ENCODE results near the gene TMEFF2.

Gene TMEFF2

DNA sequence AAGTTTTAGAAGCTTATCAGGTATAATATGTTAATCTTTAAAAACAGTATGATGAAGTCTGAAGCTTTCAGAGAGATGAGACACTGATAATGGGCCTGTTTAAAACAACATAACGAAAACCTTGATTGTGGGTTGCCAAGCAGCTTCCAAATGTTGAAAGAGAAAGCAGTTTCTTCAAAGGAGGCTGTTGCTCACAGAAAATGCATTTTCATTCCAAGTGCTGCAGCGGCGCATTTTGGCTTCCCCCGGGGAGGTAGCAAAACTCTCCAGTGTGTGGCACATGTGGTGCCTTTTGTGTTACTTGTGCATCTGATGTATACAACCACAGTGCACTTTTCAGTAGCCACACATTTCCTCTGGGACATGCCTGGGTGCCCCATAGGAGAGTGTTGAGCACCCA, 66.1 kb downstream of the TMEFF2 start:
- ChIA-PET CTCF (no interaction called here), POLR2A (no interaction called here)
- H3K9me3 ChIP-seq (ENCODE audit: control insufficient read depth, insufficient read depth, low read depth, low read length) = no peaks in the 10 kb centered on the region
- no peaks in the 10 kb centered on the region for H3K4me1 ChIP-seq (ENCODE audit: control insufficient read depth, insufficient read depth, low read length)
- H3K27ac ChIP-seq (ENCODE audit: extremely low read depth, low read depth, low read length) = no peak overlapping the region
- no peaks in the 10 kb centered on the region for H3K36me3 ChIP-seq (ENCODE audit: control insufficient read depth in 2 of 2, insufficient read depth in 1 of 2, low read length in 2 of 2)
- no peak overlapping the region for H3K4me3 ChIP-seq (ENCODE audit: low read depth, low read length)
- TF ChIP-seq, protein P1, sequence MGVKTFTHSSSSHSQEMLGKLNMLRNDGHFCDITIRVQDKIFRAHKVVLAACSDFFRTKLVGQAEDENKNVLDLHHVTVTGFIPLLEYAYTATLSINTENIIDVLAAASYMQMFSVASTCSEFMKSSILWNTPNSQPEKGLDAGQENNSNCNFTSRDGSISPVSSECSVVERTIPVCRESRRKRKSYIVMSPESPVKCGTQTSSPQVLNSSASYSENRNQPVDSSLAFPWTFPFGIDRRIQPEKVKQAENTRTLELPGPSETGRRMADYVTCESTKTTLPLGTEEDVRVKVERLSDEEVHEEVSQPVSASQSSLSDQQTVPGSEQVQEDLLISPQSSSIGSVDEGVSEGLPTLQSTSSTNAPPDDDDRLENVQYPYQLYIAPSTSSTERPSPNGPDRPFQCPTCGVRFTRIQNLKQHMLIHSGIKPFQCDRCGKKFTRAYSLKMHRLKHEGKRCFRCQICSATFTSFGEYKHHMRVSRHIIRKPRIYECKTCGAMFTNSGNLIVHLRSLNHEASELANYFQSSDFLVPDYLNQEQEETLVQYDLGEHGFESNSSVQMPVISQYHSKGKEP (tag by site-specific recombination; IDR thresholded peaks at IDR 0.05) = peak; percentile 42; the same call in 1 of the 2 replicates
- TF ChIP-seq ZNF121 (tag by site-specific recombination; IDR thresholded peaks at IDR 0.05) (no peak), YY2 (tag by site-specific recombination; IDR thresholded peaks at IDR 0.05) (no peak), PRDM1 (tag by site-specific recombination; IDR thresholded peaks at IDR 0.05) (no peak)

DNA sequence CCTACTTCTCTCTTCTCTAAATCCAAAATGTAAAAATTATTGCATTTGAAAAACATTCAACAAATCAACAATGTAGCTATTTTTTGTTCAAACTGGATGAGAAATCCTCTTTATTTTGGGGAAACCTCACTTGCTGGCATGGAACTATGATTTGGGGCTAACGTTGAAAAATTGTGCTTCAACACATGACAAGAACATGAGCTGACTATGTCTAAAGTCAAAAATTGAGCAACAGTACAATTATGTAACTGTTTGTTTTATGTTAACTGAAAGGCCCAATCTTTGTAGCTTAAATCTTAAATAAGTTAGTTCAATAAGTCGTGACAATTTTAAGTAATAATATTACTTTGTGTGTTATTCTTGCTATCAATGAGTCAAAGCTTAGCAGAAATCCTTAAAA, 67.3 kb downstream of the TMEFF2 start:
- ChIA-PET POLR2A (interaction anchor here (0.6 kb wide), 1 partner anchor 572 kb away, joined by 8 read pairs; no protein-coding TSS in a partner anchor), CTCF (interaction anchor here (0.6 to 1.2 kb wide), 3 partner anchors 22 to 258 kb away, joined by 3 to 4 read pairs (median 3); no protein-coding TSS in a partner anchor)
- Histone ChIP-seq H3K27ac (ENCODE audit: extremely low read depth, low read depth, low read length) (no peak overlapping the region), H3K4me1 (ENCODE audit: control insufficient read depth, insufficient read depth, low read length) (no peaks in the 10 kb centered on the region), H3K4me3 (ENCODE audit: low read depth, low read length) (no peak overlapping the region), H3K9me3 (ENCODE audit: control insufficient read depth, insufficient read depth, low read depth, low read length) (no peaks in the 10 kb centered on the region), H3K36me3 (ENCODE audit: control insufficient read depth in 2 of 2, insufficient read depth in 1 of 2, low read length in 2 of 2) (no peaks in the 10 kb centered on the region)
- TF ChIP-seq ZNF214 (tag by site-specific recombination; IDR thresholded peaks at IDR 0.05; ENCODE audit: borderline replicate concordance) (no peak), ZNF391 (tag by site-specific recombination; IDR thresholded peaks at IDR 0.05; ENCODE audit: borderline replicate concordance, low read depth) (no peak)
- TF ChIP-seq, protein P2, sequence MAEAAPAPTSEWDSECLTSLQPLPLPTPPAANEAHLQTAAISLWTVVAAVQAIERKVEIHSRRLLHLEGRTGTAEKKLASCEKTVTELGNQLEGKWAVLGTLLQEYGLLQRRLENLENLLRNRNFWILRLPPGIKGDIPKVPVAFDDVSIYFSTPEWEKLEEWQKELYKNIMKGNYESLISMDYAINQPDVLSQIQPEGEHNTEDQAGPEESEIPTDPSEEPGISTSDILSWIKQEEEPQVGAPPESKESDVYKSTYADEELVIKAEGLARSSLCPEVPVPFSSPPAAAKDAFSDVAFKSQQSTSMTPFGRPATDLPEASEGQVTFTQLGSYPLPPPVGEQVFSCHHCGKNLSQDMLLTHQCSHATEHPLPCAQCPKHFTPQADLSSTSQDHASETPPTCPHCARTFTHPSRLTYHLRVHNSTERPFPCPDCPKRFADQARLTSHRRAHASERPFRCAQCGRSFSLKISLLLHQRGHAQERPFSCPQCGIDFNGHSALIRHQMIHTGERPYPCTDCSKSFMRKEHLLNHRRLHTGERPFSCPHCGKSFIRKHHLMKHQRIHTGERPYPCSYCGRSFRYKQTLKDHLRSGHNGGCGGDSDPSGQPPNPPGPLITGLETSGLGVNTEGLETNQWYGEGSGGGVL (tag by site-specific recombination; IDR thresholded peaks at IDR 0.05) = no peak

DNA sequence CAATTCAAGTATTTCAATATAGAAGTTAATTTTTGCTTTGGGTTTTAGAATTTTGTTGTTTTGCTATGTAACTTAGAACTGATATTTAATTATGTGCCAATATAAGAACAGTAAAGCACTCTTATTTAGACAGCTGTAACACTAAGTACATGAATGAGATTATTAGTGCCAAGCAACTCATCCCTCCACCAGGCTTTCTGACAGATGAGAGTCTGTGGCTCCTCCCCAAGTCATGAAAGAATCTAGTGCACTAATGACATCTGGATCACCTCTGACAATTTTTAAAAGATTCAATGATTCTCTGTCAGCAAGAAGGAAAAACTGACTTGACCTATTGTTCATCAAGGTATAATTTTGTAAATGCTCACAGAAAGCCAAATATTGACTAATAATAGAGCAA, 67.8 kb downstream of the TMEFF2 start:
- ChIA-PET CTCF (interaction anchor here (0.9 to 1.2 kb wide), 2 partner anchors 21 to 258 kb away, joined by 3 to 4 read pairs; no protein-coding TSS in a partner anchor), POLR2A (interaction anchor here (0.6 kb wide), 1 partner anchor 572 kb away, joined by 8 read pairs; no protein-coding TSS in a partner anchor)
- no peaks in the 10 kb centered on the region for H3K9me3 ChIP-seq (ENCODE audit: control insufficient read depth, insufficient read depth, low read depth, low read length)
- no peaks in the 10 kb centered on the region for H3K4me1 ChIP-seq (ENCODE audit: control insufficient read depth, insufficient read depth, low read length)
- H3K4me3 ChIP-seq (ENCODE audit: low read depth, low read length) = no peak overlapping the region
- TF ChIP-seq ZNF561 (tag by site-specific recombination; IDR thresholded peaks at IDR 0.05; ENCODE audit: borderline replicate concordance) = no peak
- no peak for TF ChIP-seq ZNF843 (tag by site-specific recombination; IDR thresholded peaks at IDR 0.05)
- no peak for TF ChIP-seq ZNF239 (tag by site-specific recombination; IDR thresholded peaks at IDR 0.05)
- TF ChIP-seq OSR2 (tag by site-specific recombination; IDR thresholded peaks at IDR 0.05) = no peak
- TF ChIP-seq SCRT2 (tag by site-specific recombination; IDR thresholded peaks at IDR 0.05) = no peak
- TF ChIP-seq ZNF10 (tag by site-specific recombination; IDR thresholded peaks at IDR 0.05) = no peak
- TF ChIP-seq ZNF335 (tag by site-specific recombination; conservative IDR thresholded peaks at IDR 0.05) = no peak
- TF ChIP-seq, protein P3, sequence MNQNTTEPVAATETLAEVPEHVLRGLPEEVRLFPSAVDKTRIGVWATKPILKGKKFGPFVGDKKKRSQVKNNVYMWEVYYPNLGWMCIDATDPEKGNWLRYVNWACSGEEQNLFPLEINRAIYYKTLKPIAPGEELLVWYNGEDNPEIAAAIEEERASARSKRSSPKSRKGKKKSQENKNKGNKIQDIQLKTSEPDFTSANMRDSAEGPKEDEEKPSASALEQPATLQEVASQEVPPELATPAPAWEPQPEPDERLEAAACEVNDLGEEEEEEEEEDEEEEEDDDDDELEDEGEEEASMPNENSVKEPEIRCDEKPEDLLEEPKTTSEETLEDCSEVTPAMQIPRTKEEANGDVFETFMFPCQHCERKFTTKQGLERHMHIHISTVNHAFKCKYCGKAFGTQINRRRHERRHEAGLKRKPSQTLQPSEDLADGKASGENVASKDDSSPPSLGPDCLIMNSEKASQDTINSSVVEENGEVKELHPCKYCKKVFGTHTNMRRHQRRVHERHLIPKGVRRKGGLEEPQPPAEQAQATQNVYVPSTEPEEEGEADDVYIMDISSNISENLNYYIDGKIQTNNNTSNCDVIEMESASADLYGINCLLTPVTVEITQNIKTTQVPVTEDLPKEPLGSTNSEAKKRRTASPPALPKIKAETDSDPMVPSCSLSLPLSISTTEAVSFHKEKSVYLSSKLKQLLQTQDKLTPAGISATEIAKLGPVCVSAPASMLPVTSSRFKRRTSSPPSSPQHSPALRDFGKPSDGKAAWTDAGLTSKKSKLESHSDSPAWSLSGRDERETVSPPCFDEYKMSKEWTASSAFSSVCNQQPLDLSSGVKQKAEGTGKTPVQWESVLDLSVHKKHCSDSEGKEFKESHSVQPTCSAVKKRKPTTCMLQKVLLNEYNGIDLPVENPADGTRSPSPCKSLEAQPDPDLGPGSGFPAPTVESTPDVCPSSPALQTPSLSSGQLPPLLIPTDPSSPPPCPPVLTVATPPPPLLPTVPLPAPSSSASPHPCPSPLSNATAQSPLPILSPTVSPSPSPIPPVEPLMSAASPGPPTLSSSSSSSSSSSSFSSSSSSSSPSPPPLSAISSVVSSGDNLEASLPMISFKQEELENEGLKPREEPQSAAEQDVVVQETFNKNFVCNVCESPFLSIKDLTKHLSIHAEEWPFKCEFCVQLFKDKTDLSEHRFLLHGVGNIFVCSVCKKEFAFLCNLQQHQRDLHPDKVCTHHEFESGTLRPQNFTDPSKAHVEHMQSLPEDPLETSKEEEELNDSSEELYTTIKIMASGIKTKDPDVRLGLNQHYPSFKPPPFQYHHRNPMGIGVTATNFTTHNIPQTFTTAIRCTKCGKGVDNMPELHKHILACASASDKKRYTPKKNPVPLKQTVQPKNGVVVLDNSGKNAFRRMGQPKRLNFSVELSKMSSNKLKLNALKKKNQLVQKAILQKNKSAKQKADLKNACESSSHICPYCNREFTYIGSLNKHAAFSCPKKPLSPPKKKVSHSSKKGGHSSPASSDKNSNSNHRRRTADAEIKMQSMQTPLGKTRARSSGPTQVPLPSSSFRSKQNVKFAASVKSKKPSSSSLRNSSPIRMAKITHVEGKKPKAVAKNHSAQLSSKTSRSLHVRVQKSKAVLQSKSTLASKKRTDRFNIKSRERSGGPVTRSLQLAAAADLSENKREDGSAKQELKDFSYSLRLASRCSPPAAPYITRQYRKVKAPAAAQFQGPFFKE (tag by site-specific recombination; IDR thresholded peaks at IDR 0.05; ENCODE audit: borderline replicate concordance) = no peak
- TF ChIP-seq ZNF48 (tag by site-specific recombination; IDR thresholded peaks at IDR 0.05) = no peak
- TF ChIP-seq, protein P4, sequence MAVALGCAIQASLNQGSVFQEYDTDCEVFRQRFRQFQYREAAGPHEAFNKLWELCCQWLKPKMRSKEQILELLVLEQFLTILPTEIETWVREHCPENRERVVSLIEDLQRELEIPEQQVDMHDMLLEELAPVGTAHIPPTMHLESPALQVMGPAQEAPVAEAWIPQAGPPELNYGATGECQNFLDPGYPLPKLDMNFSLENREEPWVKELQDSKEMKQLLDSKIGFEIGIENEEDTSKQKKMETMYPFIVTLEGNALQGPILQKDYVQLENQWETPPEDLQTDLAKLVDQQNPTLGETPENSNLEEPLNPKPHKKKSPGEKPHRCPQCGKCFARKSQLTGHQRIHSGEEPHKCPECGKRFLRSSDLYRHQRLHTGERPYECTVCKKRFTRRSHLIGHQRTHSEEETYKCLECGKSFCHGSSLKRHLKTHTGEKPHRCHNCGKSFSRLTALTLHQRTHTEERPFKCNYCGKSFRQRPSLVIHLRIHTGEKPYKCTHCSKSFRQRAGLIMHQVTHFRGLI (tag by site-specific recombination; IDR thresholded peaks at IDR 0.05) = no peak
- TF ChIP-seq ZFP3 (tag by site-specific recombination; IDR thresholded peaks at IDR 0.05; ENCODE audit: low read depth) = no peak
- no peak for TF ChIP-seq ZBTB1 (tag by site-specific recombination; IDR thresholded peaks at IDR 0.05)
- no peaks in the 10 kb centered on the region for H3K36me3 ChIP-seq (ENCODE audit: control insufficient read depth in 2 of 2, insufficient read depth in 1 of 2, low read length in 2 of 2)
- no peak overlapping the region for H3K27ac ChIP-seq (ENCODE audit: extremely low read depth, low read depth, low read length)

Data from HEK293 (cell line).